ENCODE data around the gene PCGF1. TPM values are rescaled to one million over a fixed set of nuclear protein-coding genes. Genes with fewer than 3 reads are reported as not detected.

The PCGF1 gene
- total RNA-seq, 1 experiment from 2014 or later = 42.3 TPM

DNA sequence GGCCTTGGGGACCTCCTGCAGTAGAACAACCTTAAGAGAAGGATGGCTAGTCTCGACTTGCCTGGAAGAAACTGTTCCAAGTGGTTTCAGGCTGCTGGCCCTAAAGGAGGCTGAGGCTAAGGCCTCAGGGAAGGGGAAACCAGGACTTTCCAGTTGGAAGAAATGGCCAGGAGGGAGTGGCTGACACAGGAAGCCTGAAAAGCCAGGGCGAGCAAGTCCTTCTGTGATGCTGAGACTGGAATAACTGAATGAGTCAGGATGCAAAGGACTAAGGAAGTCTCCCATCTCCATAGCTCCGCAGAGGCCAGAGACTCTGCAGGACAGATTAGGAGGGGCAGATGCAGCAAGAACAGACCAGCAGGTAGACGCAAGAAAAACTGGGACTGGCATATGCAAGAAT is 29.6 kb upstream of the PCGF1 start:
- DNase-seq (ENCODE audit: low read depth) = no peak

GRCh38 chr2:74536166-74536950 is 28.9 kb upstream of the PCGF1 start:
- DNase-seq (ENCODE audit: low read depth) = no peak

- DNase-seq (ENCODE audit: low read depth) = no peak
Observed at GRCh38 chr2:74535440-74535965, 28.0 kb upstream of the PCGF1 start.

DNA sequence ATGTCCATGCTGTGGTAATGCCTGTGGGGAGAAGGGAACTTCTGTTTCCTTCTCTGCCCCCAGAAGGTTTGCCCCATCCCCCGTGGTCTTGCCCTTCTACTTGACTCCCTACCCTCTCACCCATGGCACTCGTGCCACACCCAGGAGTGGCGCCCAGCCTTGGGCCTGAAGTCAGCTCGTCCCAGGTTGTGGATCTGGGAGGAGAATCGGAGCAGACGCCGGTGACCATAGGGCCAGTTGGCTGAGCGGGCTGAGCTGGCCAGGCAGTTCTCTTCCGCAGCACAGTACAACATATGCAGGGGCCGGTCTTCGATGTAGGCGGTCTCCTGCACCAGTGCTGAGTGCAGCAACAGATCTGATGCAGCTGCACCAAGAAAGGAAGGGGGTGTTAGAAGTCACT is 26.9 kb upstream of the PCGF1 start:
- no peak for DNase-seq (ENCODE audit: low read depth)

DNA sequence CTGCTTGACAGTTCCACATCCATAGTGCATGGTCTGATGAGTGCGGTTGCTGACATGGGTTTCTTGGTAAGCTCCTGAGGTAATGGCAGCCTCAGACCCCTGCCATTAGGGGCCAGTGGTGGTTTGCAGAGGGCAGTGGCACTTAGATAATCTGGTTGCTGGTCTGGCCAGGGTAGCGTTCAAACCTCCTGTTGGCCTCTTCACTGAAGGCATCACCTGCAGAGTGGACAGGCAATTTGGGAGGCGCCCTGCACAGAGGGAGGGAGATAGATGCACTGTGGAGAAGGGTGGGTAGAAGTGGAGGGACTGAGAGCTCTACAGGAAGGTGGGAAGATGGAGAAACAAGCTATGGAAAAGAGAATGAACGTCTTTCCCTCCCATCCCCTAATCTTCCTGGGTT is 26.0 kb upstream of the PCGF1 start:
- DNase-seq (ENCODE audit: low read depth) = no peak

DNA sequence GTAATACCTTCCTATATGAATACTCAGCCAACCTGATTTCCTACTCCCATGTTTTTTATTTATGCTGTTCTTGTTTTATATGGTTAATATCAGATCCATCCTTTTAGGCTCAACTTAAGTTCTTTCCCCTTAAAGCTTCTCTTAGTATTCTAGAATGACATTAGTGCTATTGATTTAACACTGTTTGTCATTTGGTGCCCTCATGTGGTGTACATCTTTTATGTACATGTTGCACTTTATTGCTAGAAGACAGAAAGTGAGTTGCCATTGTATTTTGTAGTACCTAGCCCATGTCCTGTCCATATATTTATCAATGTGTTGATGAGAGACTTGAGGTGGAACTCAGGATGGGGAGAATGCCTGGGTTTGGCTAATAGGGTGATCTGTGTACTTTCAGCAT is 24.7 kb upstream of the PCGF1 start:
- DNase-seq (ENCODE audit: low read depth) = peak; percentile 66

DNA sequence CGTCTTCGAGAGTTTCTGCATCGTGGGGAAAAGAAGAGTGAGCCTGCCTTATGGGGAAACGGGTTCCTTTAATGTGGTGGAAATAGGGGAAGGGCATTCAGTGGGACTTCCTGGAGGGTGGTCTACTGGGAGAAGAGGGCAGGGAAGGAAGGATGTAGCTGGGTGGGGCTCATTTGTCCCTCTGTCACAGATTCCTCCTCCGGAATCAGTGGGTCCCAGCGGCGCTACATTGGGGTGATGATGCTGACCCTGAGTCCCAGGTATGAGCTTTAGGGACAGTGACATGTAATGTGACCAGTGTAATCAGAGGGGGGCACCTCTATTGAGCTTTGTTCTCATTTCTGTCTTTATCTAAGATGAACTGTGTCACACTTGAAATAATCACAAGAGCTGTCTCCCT is 24.2 kb upstream of the PCGF1 start:
- DNase-seq (ENCODE audit: low read depth) = no peak

GRCh38 chr2:74530239-74531187 is 23.0 kb upstream of the PCGF1 start:
- peak; percentile 62 for DNase-seq (ENCODE audit: low read depth)

DNA sequence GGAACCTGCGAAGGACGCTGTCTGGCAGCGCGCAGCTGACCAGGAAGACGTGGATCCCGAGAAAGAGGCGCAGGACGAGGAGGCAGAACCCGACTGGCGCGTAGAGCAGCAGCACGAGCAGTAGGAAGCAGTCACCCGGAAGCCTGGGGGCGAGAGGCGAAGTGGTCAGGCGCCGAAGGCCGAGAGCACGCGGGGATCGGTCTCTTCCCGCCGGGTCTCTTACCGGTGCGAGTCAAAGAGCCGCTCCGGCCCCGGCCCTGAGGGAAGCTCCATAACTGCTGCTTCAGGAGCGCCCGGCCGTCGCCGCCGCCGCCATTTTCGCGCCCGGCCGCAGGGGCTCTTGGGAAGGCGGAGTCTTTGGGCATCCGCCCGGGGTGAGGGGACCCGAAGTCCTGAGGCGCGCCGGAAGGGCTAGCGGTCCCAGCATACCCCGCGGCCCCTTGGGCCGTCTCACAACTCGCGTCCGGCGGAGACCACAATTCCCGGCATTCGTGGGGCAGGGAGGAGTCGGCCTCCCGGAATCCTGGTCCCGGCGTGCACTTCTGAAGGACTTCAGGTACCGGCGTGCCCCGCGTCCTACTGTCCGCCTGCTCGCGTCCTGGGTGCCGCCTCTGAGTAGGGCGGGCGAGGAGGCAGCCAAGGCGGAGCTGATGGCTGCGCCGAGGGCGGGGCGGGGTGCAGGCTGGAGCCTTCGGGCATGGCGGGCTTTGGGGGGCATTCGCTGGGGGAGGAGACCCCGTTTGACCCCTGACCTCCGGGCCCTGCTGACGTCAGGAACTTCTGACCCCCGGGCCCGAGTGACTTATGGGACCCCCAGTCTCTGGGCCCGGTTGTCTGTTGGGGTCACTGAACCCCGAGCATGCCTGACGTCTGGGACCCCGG is 22.1 kb upstream of the PCGF1 start, which contains the start of the genes AUP1 and HTRA2:
TSS of gene AUP1 (minus strand) at position 350 of the 882 bp plus-strand sequence. CDS start at position 273, 77 bp downstream.
TSS of gene HTRA2 (plus strand) at position 577 of the 882 bp plus-strand sequence. CDS start at position 651, 74 bp downstream.
- peak; percentile 99 for DNase-seq (ENCODE audit: low read depth)

DNA sequence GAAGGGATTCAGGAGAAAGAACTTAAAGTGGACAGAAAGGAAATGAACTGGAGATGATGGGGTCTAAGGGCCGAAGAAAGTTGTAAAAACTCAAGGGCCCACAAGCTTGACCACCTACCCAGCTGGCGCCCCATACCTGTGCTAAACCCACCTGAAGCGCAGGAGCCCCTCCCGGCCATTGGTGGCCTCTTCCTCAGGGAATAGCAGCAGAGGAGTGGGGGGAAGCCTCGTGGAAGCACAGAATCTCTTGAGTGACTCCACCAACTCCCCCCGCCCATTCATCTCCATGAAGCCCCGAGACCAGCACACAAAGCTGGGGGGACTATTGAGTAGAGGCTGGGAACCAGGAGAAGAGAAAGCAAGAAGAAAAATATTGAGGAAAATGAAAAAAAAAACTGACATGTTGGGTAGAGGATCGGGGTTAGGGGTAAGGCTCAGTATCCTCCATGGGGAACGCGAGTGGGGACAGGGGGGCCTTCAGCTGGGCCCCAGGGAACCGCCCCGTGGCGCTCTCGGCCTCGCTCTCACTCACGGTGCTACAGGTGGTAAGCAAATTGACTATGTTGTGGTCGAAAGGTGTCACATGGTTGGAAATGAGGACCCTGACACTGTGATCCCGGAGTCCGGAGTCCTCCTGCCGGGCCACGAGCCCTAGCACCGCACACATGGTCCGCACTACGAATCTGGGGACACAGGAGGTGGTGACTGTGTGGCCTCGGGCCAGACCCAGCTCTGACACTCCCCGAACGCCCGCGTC is 21.3 kb upstream of the PCGF1 start:
- DNase-seq (ENCODE audit: low read depth) = no peak

DNA sequence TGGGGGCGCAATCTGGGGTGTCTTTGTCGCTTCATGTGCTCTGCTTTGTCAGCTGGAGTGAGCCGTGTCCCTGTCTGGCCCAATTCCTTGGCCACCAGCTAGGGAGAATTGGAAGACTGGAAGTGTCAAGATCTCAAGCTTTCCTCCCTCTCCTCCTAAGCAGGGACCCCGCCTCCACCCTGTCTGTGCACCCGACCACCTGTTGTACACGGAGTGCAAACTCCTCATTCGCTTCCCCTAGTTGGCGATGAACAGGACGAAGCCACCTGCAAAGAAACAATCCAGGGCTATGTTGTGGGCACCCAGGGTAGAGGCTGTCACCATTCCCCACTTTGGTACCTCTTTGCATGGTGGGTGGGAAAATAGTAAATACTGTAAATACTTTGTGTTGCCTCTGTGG is 20.2 kb upstream of the PCGF1 start:
- no peak for DNase-seq (ENCODE audit: low read depth)

DNA sequence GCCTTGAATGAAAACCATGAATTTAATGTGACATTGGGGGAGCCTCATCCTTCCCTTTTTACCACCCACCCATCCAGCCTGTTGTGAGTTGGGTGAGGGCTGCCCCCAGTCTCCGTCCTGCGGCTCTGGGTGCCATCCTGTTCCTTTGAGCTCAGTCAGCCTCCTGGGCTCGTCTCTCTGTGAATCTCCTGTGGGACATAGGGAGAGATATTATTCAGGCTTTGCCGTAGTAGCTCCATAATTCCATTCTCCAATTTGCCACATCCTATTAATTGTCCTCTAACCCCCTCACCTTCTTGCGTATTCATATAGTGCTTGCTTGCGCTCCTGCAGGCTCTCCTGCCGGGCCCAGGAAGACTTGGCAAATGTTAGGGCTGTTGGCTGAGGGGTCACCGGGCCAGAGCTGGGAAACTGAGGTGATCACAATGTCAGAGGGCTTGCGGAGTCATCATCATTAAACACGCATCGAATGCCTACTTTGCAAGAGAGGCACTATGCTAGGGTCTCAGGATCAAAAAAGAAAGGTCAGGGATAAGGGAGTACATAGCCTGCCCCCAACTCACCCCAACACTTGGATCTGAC is 19.2 kb upstream of the PCGF1 start:
- DNase-seq (ENCODE audit: low read depth) = no peak

GRCh38 chr2:74525717-74526648 is 18.5 kb upstream of the PCGF1 start, which contains the start of gene DQX1:
Gene DQX1 (minus strand): TSS chr2:74526231. CDS start chr2:74525729, 502 bp downstream.
- DNase-seq (ENCODE audit: low read depth) = peak; percentile 43

- no peak for DNase-seq (ENCODE audit: low read depth)
Observed at GRCh38 chr2:74524955-74525716, 17.6 kb upstream of the PCGF1 start.

GRCh38 chr2:74524005-74524404 is 16.5 kb upstream of the PCGF1 start:
- no peak for DNase-seq (ENCODE audit: low read depth)

GRCh38 chr2:74522516-74522915 is 15.0 kb upstream of the PCGF1 start:
- DNase-seq (ENCODE audit: low read depth) = no peak

GRCh38 chr2:74516650-74517049 is 9.2 kb upstream of the PCGF1 start:
- no peak for DNase-seq (ENCODE audit: low read depth)

DNA sequence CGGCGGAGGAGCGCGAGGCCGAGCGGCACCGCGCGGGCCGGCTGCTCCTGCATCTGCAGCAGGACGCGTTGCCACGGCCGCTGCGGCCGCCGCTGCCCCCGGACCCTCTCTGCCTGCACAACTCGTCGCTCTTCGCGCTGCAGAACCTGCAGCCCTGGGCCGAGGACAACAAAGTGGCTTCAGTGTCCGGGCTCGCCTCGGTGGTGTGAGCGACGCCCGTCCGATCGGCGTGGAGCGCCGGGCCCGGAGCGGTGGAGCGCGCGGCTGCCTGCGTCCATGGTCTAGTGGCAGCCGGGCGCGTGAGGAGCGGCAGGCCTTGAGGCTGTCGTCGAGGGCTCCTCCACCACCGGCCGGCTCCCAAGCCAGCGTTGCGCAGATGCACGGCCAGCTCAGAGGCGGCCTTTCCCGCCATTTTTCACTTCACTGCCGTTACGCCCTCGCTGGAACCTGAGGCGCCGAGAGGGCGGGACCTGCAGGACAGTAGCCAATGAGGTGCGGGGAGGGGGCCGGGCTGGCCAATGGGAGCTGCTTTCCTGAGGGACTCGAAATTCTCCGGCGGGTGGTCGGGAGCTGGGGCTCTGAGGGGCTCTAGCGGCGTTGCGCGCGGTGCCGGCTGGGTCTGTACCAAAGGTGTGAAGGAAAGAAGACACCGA is 8.6 kb upstream of the PCGF1 start:
- DNase-seq (ENCODE audit: low read depth) = no peak
